Activated gamma-delta T cell treated with Interleukin-2 at 50 U/mL for 16 hours (primary cell): ENCODE results near the gene LFNG.

Experiments
- DNase-seq: peaks from one replicate; pipeline ENCODE4 v3.0.0-alpha.2; 2020

LFNG gene

GRCh38 chr7:2487586-2488271, 31.8 kb upstream of the LFNG start:
- no peak for DNase-seq

GRCh38 chr7:2488272-2488645, 31.3 kb upstream of the LFNG start:
- no peak for DNase-seq

- no peak for DNase-seq
Observed at GRCh38 chr7:2488681-2489080, 30.9 kb upstream of the LFNG start.

GRCh38 chr7:2490181-2490651, 29.4 kb upstream of the LFNG start:
- DNase-seq, result no peak

GRCh38 chr7:2492038-2492437, 27.5 kb upstream of the LFNG start:
- DNase-seq, result no peak

GRCh38 chr7:2493205-2494164, 26.1 kb upstream of the LFNG start:
- no peak for DNase-seq

- no peak for DNase-seq
Observed at GRCh38 chr7:2494191-2495130, 25.1 kb upstream of the LFNG start.

- DNase-seq, result no peak
Observed at GRCh38 chr7:2495418-2496299, 23.9 kb upstream of the LFNG start.

GRCh38 chr7:2496375-2496774, 23.2 kb upstream of the LFNG start:
- DNase-seq, result no peak

- DNase-seq, result no peak
Observed at GRCh38 chr7:2497065-2497464, 22.5 kb upstream of the LFNG start.

GRCh38 chr7:2497500-2498336, 21.9 kb upstream of the LFNG start:
- DNase-seq, result no peak

- DNase-seq, result no peak
Observed at GRCh38 chr7:2498708-2499107, 20.9 kb upstream of the LFNG start.

- DNase-seq, result no peak
Observed at GRCh38 chr7:2499181-2499580, 20.4 kb upstream of the LFNG start.

GRCh38 chr7:2499719-2500430, 19.7 kb upstream of the LFNG start:
- no peak for DNase-seq

GRCh38 chr7:2500701-2501100, 18.9 kb upstream of the LFNG start:
- no peak for DNase-seq

- DNase-seq, result no peak
Observed at GRCh38 chr7:2501947-2502646, 17.5 kb upstream of the LFNG start.

- no peak for DNase-seq
Observed at GRCh38 chr7:2502647-2502966, 17.0 kb upstream of the LFNG start.

- DNase-seq, result no peak
Observed at GRCh38 chr7:2503056-2503941, 16.3 kb upstream of the LFNG start.
